H1 (cell line): Measurements from ENCODE around the gene ITGAE. TPM values are rescaled to one million over a fixed set of nuclear protein-coding genes. Genes with fewer than 3 reads are reported as not detected.
A peak's percentile ranks its signal among the peaks of the same experiment; 100 is the strongest.

ENCODE experiments used
- CTCF ChIA-PET: fragments of 300-600 bp; sonication (Branson Sonifier 250); formaldehyde crosslinking; loops from one replicate; lab custom pipeline; 2021; ENCODE audit not compliant: partially characterized antibody; lab: Charles Lee
- POLR2A ChIA-PET: fragments of 300-600 bp; sonication (Branson Sonifier 250); formaldehyde crosslinking; loops from one replicate; lab custom pipeline; 2021; ENCODE audit warnings: inconsistent platforms; ENCODE audit not compliant: partially characterized antibody; lab: Charles Lee
- DNase-seq, 2 experiments: peaks; one replicate each; pipeline versions ENCODE4 v3.0.0 to v3.0.0-alpha.2; 2010 to 2022; ENCODE audit warnings: low spot score in 2 of 2, low read depth in 1 of 2, mixed read lengths in 1 of 2
- FAIRE-seq: peaks from 2 replicates; lab custom pipeline; 2011; peaks lifted over from hg19 to GRCh38; lab: Jason Lieb, UNC
- H2AFZ ChIP-seq: 2 replicates; pipeline ENCODE4 v1.8.1; 2012; ENCODE audit warnings: low read length, inconsistent platforms
- H2AK5ac ChIP-seq: 2 replicates; pipeline ENCODE4 v1.6.1; 2013; ENCODE audit warnings: low read depth, low read length
- H2BK120ac ChIP-seq: replicated peaks from 2 replicates; pipeline ENCODE3; 2013; ENCODE audit warnings: low read depth, low read length, inconsistent platforms
- H2BK12ac ChIP-seq: 2 replicates; pipeline ENCODE4 v1.6.1; 2013; ENCODE audit warnings: low read depth, low read length
- H2BK15ac ChIP-seq: 2 replicates; pipeline ENCODE4 v1.6.1; 2013; ENCODE audit warnings: low read length
- H2BK20ac ChIP-seq: 2 replicates; pipeline ENCODE4 v1.6.1; 2013; ENCODE audit warnings: low read length
- H2BK5ac ChIP-seq: 2 replicates; pipeline ENCODE4 v1.6.1; 2013; ENCODE audit warnings: low read depth, low read length
- H3K14ac ChIP-seq: 2 replicates; pipeline ENCODE4 v1.6.1; 2013; ENCODE audit warnings: inconsistent platforms; ENCODE audit not compliant: insufficient read length
- H3K18ac ChIP-seq: 2 replicates; pipeline ENCODE4 v1.6.1; 2013; ENCODE audit warnings: low read length; ENCODE audit errors: extremely low read depth
- H3K23ac ChIP-seq: 2 replicates; pipeline ENCODE4 v1.6.1; 2013; ENCODE audit warnings: inconsistent platforms; ENCODE audit not compliant: insufficient read length
- H3K23me2 ChIP-seq: 2 replicates; pipeline ENCODE4 v1.6.1; 2013; ENCODE audit warnings: low read depth, low read length
- H3K27ac ChIP-seq: 2 replicates; pipeline ENCODE4 v1.6.1; 2011; ENCODE audit warnings: low read depth, low read length, inconsistent platforms
- H3K27me3 ChIP-seq, 4 experiments: replicated peaks in 1 of 4; 1 replicate in 1 of 4; 2 replicates in 3 of 4; pipeline versions ENCODE4 v1.6.1 to v1.8.1; 2011 to 2013; ENCODE audit warnings: low read length in 3 of 4, mild to moderate bottlenecking in 3 of 4, inconsistent platforms in 2 of 4, mixed read lengths in 2 of 4, moderate library complexity in 1 of 4; ENCODE audit not compliant: control insufficient read depth in 3 of 4, insufficient read depth in 3 of 4; ENCODE audit errors: extremely low read depth in 1 of 4
- H3K36me3 ChIP-seq, 4 experiments: 2 replicates each; pipeline versions ENCODE4 v1.6.1 to v1.8.1; 2011 to 2013; ENCODE audit warnings: mild to moderate bottlenecking in 4 of 4, low read length in 3 of 4, moderate library complexity in 2 of 4, control low read depth in 1 of 4, inconsistent platforms in 1 of 4; ENCODE audit not compliant: insufficient read depth in 4 of 4, control insufficient read depth in 2 of 4
- H3K4ac ChIP-seq: replicated peaks from 2 replicates; pipeline ENCODE3; 2013; ENCODE audit warnings: low read length, low read depth, mixed read lengths, inconsistent platforms; ENCODE audit not compliant: insufficient read length
- H3K4me1 ChIP-seq, 4 experiments: replicated peaks in 1 of 4; 1 replicate in 1 of 4; 2 replicates in 3 of 4; pipeline versions ENCODE4 v1.6.1 to v1.8.1; 2011 to 2013; ENCODE audit warnings: low read length in 3 of 4, inconsistent platforms in 2 of 4, mixed read lengths in 1 of 4; ENCODE audit not compliant: insufficient read depth in 4 of 4, control insufficient read depth in 3 of 4
- H3K4me2 ChIP-seq, 2 experiments: 2 replicates each; pipeline versions ENCODE4 v1.6.1 to v1.8.1; 2011 to 2013; ENCODE audit warnings: low read depth in 2 of 2, low read length in 2 of 2, control low read depth in 1 of 2, inconsistent platforms in 1 of 2, mild to moderate bottlenecking in 1 of 2; ENCODE audit not compliant: insufficient read depth in 1 of 2
- H3K4me3 ChIP-seq, 4 experiments: fragments of 200-600, 300-600 bp in 1 of 4; sonication (generic), shearing (Covaris generic), sonication (Bioruptor Twin) in 1 of 4; 2 replicates each; pipeline versions ENCODE4 v1.5.1 to v1.8.1; 2011 to 2016; ENCODE audit warnings: low read length in 4 of 4, low read depth in 3 of 4, control low read depth in 2 of 4, inconsistent platforms in 2 of 4, mild to moderate bottlenecking in 2 of 4, mixed read lengths in 1 of 4, moderate library complexity in 1 of 4; ENCODE audit not compliant: insufficient read depth in 2 of 4; ENCODE audit errors: extremely low read depth in 1 of 4
- H3K56ac ChIP-seq: replicated peaks from 2 replicates; pipeline ENCODE3; 2013; ENCODE audit warnings: low read depth, mild to moderate bottlenecking, mixed read lengths, low read length, inconsistent platforms; ENCODE audit not compliant: insufficient read length
- H3K79me1 ChIP-seq: 2 replicates; pipeline ENCODE4 v1.6.1; 2013; ENCODE audit warnings: low read depth, low read length, control low read depth
- H3K79me2 ChIP-seq, 2 experiments: 2 replicates each; pipeline versions ENCODE4 v1.6.1 to v1.8.1; 2012 to 2013; ENCODE audit warnings: low read length in 2 of 2, mild to moderate bottlenecking in 2 of 2, inconsistent platforms in 1 of 2; ENCODE audit not compliant: insufficient read depth in 2 of 2, control insufficient read depth in 1 of 2
- H3K9ac ChIP-seq, 4 experiments: replicated peaks in 1 of 4; 1 replicate in 1 of 4; 2 replicates in 3 of 4; pipeline versions ENCODE4 v1.6.1 to v1.8.1; 2011 to 2013; ENCODE audit warnings: low read depth in 3 of 4, low read length in 3 of 4, control low read depth in 2 of 4, mild to moderate bottlenecking in 2 of 4, moderate library complexity in 2 of 4, inconsistent platforms in 1 of 4; ENCODE audit errors: extremely low read depth in 1 of 4
- H3K9me3 ChIP-seq, 2 experiments: 2 replicates each; pipeline versions ENCODE4 v1.6.1 to v1.8.1; 2012 to 2013; ENCODE audit warnings: mild to moderate bottlenecking in 2 of 2, moderate library complexity in 2 of 2, control low read depth in 1 of 2, inconsistent platforms in 1 of 2, low read depth in 1 of 2, low read length in 1 of 2, mixed read lengths in 1 of 2; ENCODE audit not compliant: insufficient read depth in 2 of 2
- H4K20me1 ChIP-seq, 2 experiments: replicated peaks in 1 of 2; 2 replicates each; pipeline versions ENCODE3 to v1.8.1; 2011 to 2013; ENCODE audit warnings: inconsistent platforms in 2 of 2, low read length in 2 of 2, mild to moderate bottlenecking in 1 of 2; ENCODE audit not compliant: insufficient read depth in 2 of 2, control insufficient read depth in 1 of 2
- H4K5ac ChIP-seq: 2 replicates; pipeline ENCODE4 v1.6.1; 2013; ENCODE audit warnings: low read length, low read depth, mixed read lengths, inconsistent platforms; ENCODE audit not compliant: insufficient read length
- H4K8ac ChIP-seq: 2 replicates; pipeline ENCODE4 v1.8.0; 2013; ENCODE audit warnings: mild to moderate bottlenecking, moderate library complexity, low read length, inconsistent platforms; ENCODE audit not compliant: insufficient read depth; ENCODE audit errors: extremely low read depth
- H4K91ac ChIP-seq: replicated peaks from 2 replicates; pipeline ENCODE3; 2013; ENCODE audit warnings: low read length, mixed read lengths, inconsistent platforms; ENCODE audit not compliant: insufficient read length
- BACH1 ChIP-seq: IDR thresholded peaks from 2 replicates; pipeline ENCODE4 v1.6.1; 2012; ENCODE audit warnings: low read length, improper control_type of control experiment
- BCL11A ChIP-seq, 2 experiments: IDR thresholded peaks; one replicate each; pipeline ENCODE4 v1.6.1; 2011; ENCODE audit warnings: low read depth in 2 of 2, low read length in 2 of 2, mild to moderate bottlenecking in 2 of 2
- EGR1 ChIP-seq: IDR thresholded peaks from 2 replicates; pipeline ENCODE4 v1.6.1; 2011; ENCODE audit warnings: low read depth, low read length, borderline replicate concordance
- EZH2 ChIP-seq: fragments of 200-600 bp; sonication (generic); IDR thresholded peaks from 2 replicates; pipeline ENCODE4 v1.7.1; 2012; ENCODE audit warnings: low read depth, mild to moderate bottlenecking, moderate library complexity, low read length, inconsistent platforms; ENCODE audit not compliant: severe bottlenecking
- HDAC6 ChIP-seq: IDR thresholded peaks from one replicate; pipeline ENCODE4 v1.7.1; 2012; ENCODE audit warnings: low read depth, mild to moderate bottlenecking, inconsistent platforms, low read length, moderate library complexity
- RFX5 ChIP-seq: IDR thresholded peaks from 2 replicates; pipeline ENCODE4 v1.6.1; 2011; ENCODE audit warnings: low read depth, low read length, improper control_type of control experiment, borderline replicate concordance
- SAP30 ChIP-seq: fragments of 300-600 bp; sonication (generic); IDR thresholded peaks from 2 replicates; pipeline ENCODE4 v1.7.1; 2012; ENCODE audit warnings: low read length, moderate library complexity, mild to moderate bottlenecking, inconsistent platforms; ENCODE audit not compliant: insufficient read depth, insufficient replicate concordance
- WGBS, 2 experiments: shearing (Covaris generic) in 1 of 2; methylation state at CpG; one replicate each; pipeline versions ENCODE4 v1.1.6 to v1.1.7; 2013 to 2015; ENCODE audit warnings: low lambda C conversion rate in 2 of 2, mixed read lengths in 2 of 2, inconsistent platforms in 1 of 2, low coverage in 1 of 2, missing lambda C conversion rate in 1 of 2; ENCODE audit not compliant: insufficient replicate concordance in 2 of 2, insufficient coverage in 1 of 2, insufficient read length in 1 of 2; ENCODE audit errors: extremely low coverage in 1 of 2, missing lambda C conversion rate in 1 of 2; 5-methylcytosine and 5-hydroxymethylcytosine counted together
- polyA plus RNA-seq, 7 experiments: library from polyadenylated mRNA; depleted of rRNA in 3 of 7; stranded (reverse) in 5 of 7; unstranded in 2 of 7; fragments of >200 nt in 5 of 7; fragments of 200-250 nt in 2 of 7; gene quantifications; 1 replicate in 5 of 7; 2 replicates in 1 of 7; 4 replicates in 1 of 7; pipeline versions ENCODE4 v1.2.1 to v1.2.3, GENCODE V29; 2011 to 2013; ENCODE audit warnings: missing spikeins in 2 of 7, mixed read lengths in 2 of 7
- total RNA-seq: library from RNA; stranded (reverse); fragmentation: NEBNext Ultra II Directional; extraction: Animal tissue kit (Norgen Biotek cat#: 25700); gene quantifications from 2 replicates; pipeline ENCODE4 v1.2.1, GENCODE V29; 2021
- TF ChIP-seq, protein P1 (sequence below): IDR thresholded peaks from 2 replicates; pipeline ENCODE4 v1.6.1; 2012; ENCODE audit warnings: low read length, inconsistent platforms
- TF ChIP-seq, protein P2 (sequence below): IDR thresholded peaks from 2 replicates; pipeline ENCODE4 v1.6.1; 2011; ENCODE audit warnings: low read length, improper control_type of control experiment

The ITGAE gene
- total and polyA plus RNA-seq, 2 of the 8 experiments (the other 6 are each of a cell fraction or from before 2014, with no cell fraction given) = 23.2 to 43.1 TPM

DNA sequence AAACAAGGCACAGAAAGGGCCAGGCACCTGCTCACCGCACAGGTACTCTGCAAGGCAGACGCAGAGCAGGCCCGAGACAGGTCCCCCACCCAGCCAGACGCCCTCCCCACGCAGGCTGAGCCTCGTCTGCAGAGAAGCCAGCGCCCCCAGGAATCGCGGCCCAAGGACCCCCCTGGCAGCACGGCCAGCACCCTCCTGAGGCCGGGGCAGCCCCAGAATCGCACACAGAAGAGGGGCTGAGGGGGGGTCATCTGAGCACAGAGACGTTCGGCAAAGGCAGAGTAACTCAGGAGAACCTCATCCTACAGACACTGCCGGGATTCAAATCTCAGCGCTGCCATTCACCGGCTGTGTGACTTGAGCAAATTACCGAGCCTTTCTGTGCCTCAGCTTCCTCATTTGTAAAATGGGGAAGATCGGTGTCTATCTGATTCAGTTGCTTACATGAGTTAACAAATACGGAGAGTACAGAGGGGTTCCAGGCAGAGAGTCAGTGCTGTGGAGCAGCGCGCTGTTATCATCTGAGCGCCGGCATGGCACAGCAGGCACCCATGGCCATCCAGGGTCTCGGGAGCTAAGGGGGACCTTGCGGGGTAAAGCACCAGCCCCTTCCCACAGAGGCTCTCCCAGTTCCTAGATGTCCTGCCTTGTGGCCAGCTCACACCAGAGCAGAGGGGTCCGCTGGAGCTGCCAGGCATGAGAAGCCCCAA is 122.0 kb downstream of the ITGAE start:
- Histone ChIP-seq H3K27me3 (0 out of 7 replicates have a peak, but pooled peaks cover 0 to 2% (median 0%) of the 10 kb centered on the region in 4 experiments), H3K56ac (no peak overlapping the region), H2AK5ac (no peak overlapping the region), H3K23ac (no peak overlapping the region), H4K8ac (no peak overlapping the region), H3K9me3 (no peaks in the 10 kb centered on the region), H2BK15ac (no peak overlapping the region), H3K4me3 (no peak overlapping the region), H4K20me1 (peaks cover 0 to 3% of the 10 kb centered on the region in 2 experiments), H3K4me2 (no peak overlapping the region), H3K4me1 (peaks cover 0 to 2% (median 0%) of the 10 kb centered on the region in 4 experiments; a peak in 2 of 7 replicates), H3K4ac (no peak overlapping the region), H3K79me1 (no peaks in the 10 kb centered on the region), H4K91ac (no peak overlapping the region), H3K23me2 (no peaks in the 10 kb centered on the region), H2AFZ (no peak overlapping the region), H3K9ac (no peak overlapping the region), H3K18ac (no peak overlapping the region), H3K36me3 (no peaks in the 10 kb centered on the region), H2BK5ac (no peak overlapping the region), H4K5ac (no peak overlapping the region), H2BK12ac (no peak overlapping the region), H2BK20ac (no peak overlapping the region), H3K79me2 (no peaks in the 10 kb centered on the region), H3K14ac (no peak overlapping the region), H2BK120ac (no peak overlapping the region), H3K27ac (no peak overlapping the region)
- POLR2A ChIA-PET = interaction anchor here (0.8 to 2.2 kb wide), 3 partner anchors 11 to 18 kb away, joined by 3 to 17 read pairs (median 3); partner anchors contain the start of genes EMC6, P2RX5 and TAX1BP3
- DNase-seq (peak in 1 of 2 experiments; percentile 47), FAIRE-seq (no peak)
- WGBS, 2 experiments = 91% methylated on average over 24 of the region's 27 CpGs; no CpG with 5 or more reads in 1 of the 2 experiments
- CTCF ChIA-PET = interaction anchor here (0.9 to 4.2 kb wide), 14 partner anchors 9 to 179 kb away, joined by 3 to 29 read pairs (median 4); partner anchors contain the start of genes CTNS, HASPIN and SHPK
- TF ChIP-seq, protein P1, sequence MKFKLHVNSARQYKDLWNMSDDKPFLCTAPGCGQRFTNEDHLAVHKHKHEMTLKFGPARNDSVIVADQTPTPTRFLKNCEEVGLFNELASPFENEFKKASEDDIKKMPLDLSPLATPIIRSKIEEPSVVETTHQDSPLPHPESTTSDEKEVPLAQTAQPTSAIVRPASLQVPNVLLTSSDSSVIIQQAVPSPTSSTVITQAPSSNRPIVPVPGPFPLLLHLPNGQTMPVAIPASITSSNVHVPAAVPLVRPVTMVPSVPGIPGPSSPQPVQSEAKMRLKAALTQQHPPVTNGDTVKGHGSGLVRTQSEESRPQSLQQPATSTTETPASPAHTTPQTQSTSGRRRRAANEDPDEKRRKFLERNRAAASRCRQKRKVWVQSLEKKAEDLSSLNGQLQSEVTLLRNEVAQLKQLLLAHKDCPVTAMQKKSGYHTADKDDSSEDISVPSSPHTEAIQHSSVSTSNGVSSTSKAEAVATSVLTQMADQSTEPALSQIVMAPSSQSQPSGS = no peak
- no peak for TF ChIP-seq EGR1
- TF ChIP-seq BACH1 = no peak
- TF ChIP-seq SAP30 = no peak
- no peak for TF ChIP-seq EZH2
- TF ChIP-seq HDAC6 = no peak
- TF ChIP-seq RFX5 = no peak
- TF ChIP-seq BCL11A (IDR thresholded peaks at IDR 0.05; ENCODE audit: low read depth in 2 of 2, low read length in 2 of 2) = no peak
- TF ChIP-seq, protein P2, sequence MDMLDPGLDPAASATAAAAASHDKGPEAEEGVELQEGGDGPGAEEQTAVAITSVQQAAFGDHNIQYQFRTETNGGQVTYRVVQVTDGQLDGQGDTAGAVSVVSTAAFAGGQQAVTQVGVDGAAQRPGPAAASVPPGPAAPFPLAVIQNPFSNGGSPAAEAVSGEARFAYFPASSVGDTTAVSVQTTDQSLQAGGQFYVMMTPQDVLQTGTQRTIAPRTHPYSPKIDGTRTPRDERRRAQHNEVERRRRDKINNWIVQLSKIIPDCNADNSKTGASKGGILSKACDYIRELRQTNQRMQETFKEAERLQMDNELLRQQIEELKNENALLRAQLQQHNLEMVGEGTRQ = no peak
